Neural cell (in vitro differentiated cells): ENCODE results near the gene PLCH1. TPM values are rescaled to one million over a fixed set of nuclear protein-coding genes. Genes with fewer than 3 reads are reported as not detected.
"Not testable (repeated sequence)": the region's sequence is repeated elsewhere in the genome, so short reads cannot be mapped to it uniquely, and the experiment has no call there.

Experiments
- H2AFZ ChIP-seq: fragments of 200-600, 300-800 bp; sonication (generic), shearing (Covaris generic); 2 replicates; pipeline ENCODE4 v1.6.0; 2014; ENCODE audit warnings: low read depth, mild to moderate bottlenecking, antibody characterized with exemption, low read length, moderate library complexity
- H3F3A ChIP-seq: fragments of 200-600 bp; shearing (Covaris generic); 2 replicates; pipeline ENCODE4 v1.6.1; 2016; ENCODE audit warnings: mild to moderate bottlenecking, moderate library complexity, mixed read lengths, antibody characterized with exemption, low read length; ENCODE audit not compliant: insufficient read depth, poor library complexity, severe bottlenecking
- H3K27ac ChIP-seq: fragments of 200-600, 300-800 bp; sonication (generic), shearing (Covaris generic); 2 replicates; pipeline ENCODE4 v1.5.1; 2014; ENCODE audit warnings: mild to moderate bottlenecking, low read length, moderate library complexity
- H3K27me3 ChIP-seq: fragments of 300-800, 200-600 bp; sonication (generic), shearing (Covaris generic); 2 replicates; pipeline ENCODE4 v1.6.0; 2014; ENCODE audit warnings: mild to moderate bottlenecking, low read depth, low read length, moderate library complexity; ENCODE audit not compliant: insufficient read depth
- H3K36me3 ChIP-seq: fragments of 300-800, 200-600 bp; sonication (generic), shearing (Covaris generic); 2 replicates; pipeline ENCODE4 v1.5.1; 2014; ENCODE audit warnings: mild to moderate bottlenecking, antibody characterized with exemption, low read length, moderate library complexity; ENCODE audit not compliant: insufficient read depth
- H3K4me2 ChIP-seq: fragments of 300-800, 200-600 bp; sonication (generic), shearing (Covaris generic); 2 replicates; pipeline ENCODE4 v1.6.0; 2014; ENCODE audit warnings: mild to moderate bottlenecking, low read length
- H3K4me3 ChIP-seq: fragments of 300-800, 200-600 bp; sonication (generic), shearing (Covaris generic); 2 replicates; pipeline ENCODE4 v1.5.1; 2014; ENCODE audit warnings: mild to moderate bottlenecking, low read length, moderate library complexity
- H3K79me2 ChIP-seq: fragments of 200-600 bp; shearing (Covaris generic); replicated peaks from 2 replicates; pipeline ENCODE4 v1.6.0; 2014; ENCODE audit warnings: mild to moderate bottlenecking, low read length, moderate library complexity; ENCODE audit not compliant: insufficient read depth
- H3K9ac ChIP-seq: fragments of 300-800, 200-600 bp; sonication (generic), shearing (Covaris generic); 2 replicates; pipeline ENCODE4 v1.6.1; 2016; ENCODE audit warnings: mild to moderate bottlenecking, low read length, mixed read lengths
- H3K9me2 ChIP-seq: fragments of 200-600 bp; shearing (Covaris generic); 2 replicates; pipeline ENCODE4 v1.6.1; 2016; ENCODE audit warnings: mild to moderate bottlenecking, low read length, mixed read lengths; ENCODE audit not compliant: insufficient read depth
- H3K9me3 ChIP-seq: fragments of 200-600, 300-800 bp; sonication (generic), shearing (Covaris generic); 2 replicates; pipeline ENCODE4 v1.6.1; 2016; ENCODE audit warnings: mild to moderate bottlenecking, mixed run types, low read length, moderate library complexity, mixed read lengths
- H4K20me1 ChIP-seq: fragments of 200-600 bp; shearing (Covaris generic); 2 replicates; pipeline ENCODE4 v1.6.1; 2016; ENCODE audit warnings: mild to moderate bottlenecking, mixed run types; ENCODE audit not compliant: insufficient read depth
- CTCF ChIP-seq: fragments of 450-650 bp; IDR thresholded peaks from 2 replicates; pipeline ENCODE4 v1.5.1; 2014; ENCODE audit warnings: antibody characterized with exemption, mild to moderate bottlenecking, moderate library complexity; ENCODE audit not compliant: poor library complexity, severe bottlenecking
- EP300 ChIP-seq: fragments of 450-650 bp; conservative IDR thresholded peaks from 2 replicates; pipeline ENCODE4 v1.6.1; 2014; ENCODE audit warnings: antibody characterized with exemption, mild to moderate bottlenecking, moderate library complexity; ENCODE audit not compliant: poor library complexity, severe bottlenecking
- EZH2 ChIP-seq: fragments of 200-600, 300-800 bp; shearing (Covaris generic), sonication (generic); IDR thresholded peaks from 2 replicates; pipeline ENCODE4 v1.6.1; 2014; ENCODE audit warnings: antibody characterized with exemption, low read length, borderline replicate concordance, mild to moderate bottlenecking; ENCODE audit not compliant: insufficient read depth, poor library complexity, severe bottlenecking
- MXI1 ChIP-seq: fragments of 450-650 bp; conservative IDR thresholded peaks from 2 replicates; pipeline ENCODE4 v1.6.1; 2014; ENCODE audit warnings: antibody characterized with exemption, mild to moderate bottlenecking; ENCODE audit not compliant: poor library complexity, severe bottlenecking
- POLR2AphosphoS5 ChIP-seq: IDR thresholded peaks from 2 replicates; pipeline ENCODE4 v1.6.1; 2012
- RAD21 ChIP-seq: fragments of 450-650 bp; conservative IDR thresholded peaks from 2 replicates; pipeline ENCODE4 v1.6.1; 2014; ENCODE audit warnings: antibody characterized with exemption, mild to moderate bottlenecking, moderate library complexity
- REST ChIP-seq: IDR thresholded peaks from 2 replicates; pipeline ENCODE4 v1.6.1; 2012; ENCODE audit warnings: borderline replicate concordance
- SMC3 ChIP-seq: fragments of 450-650 bp; conservative IDR thresholded peaks from 2 replicates; pipeline ENCODE4 v1.6.1; 2014; ENCODE audit warnings: antibody characterized with exemption, mild to moderate bottlenecking, moderate library complexity; ENCODE audit not compliant: poor library complexity
- TAF1 ChIP-seq: IDR thresholded peaks from 2 replicates; pipeline ENCODE4 v1.6.1; 2012; ENCODE audit warnings: low read depth
- polyA plus RNA-seq: library from polyadenylated mRNA; depleted of rRNA; stranded (reverse); fragments of >200 nt; gene quantifications from 2 replicates; pipeline ENCODE4 v1.2.3, GENCODE V29; 2014

The PLCH1 gene
- polyA plus RNA-seq, 1 donor from 2014 or later: 13.5 TPM

GRCh38 chr3:155622647-155623046 is 122.2 kb downstream of the PLCH1 start:
- H4K20me1 ChIP-seq, H3K4me3 ChIP-seq, H3K9ac ChIP-seq, H3K9me2 ChIP-seq, H3K4me2 ChIP-seq, H2AFZ ChIP-seq, H3K27me3 ChIP-seq, H3K36me3 ChIP-seq, H3K27ac ChIP-seq, H3F3A ChIP-seq, H3K9me3 ChIP-seq, H3K79me2 ChIP-seq: not testable (repeated sequence)

- H4K20me1 ChIP-seq, H3K4me3 ChIP-seq, H3K4me2 ChIP-seq, H3K27me3 ChIP-seq, H3K36me3 ChIP-seq, H3K9me2 ChIP-seq, H3K9ac ChIP-seq, H3K27ac ChIP-seq, H3F3A ChIP-seq, H2AFZ ChIP-seq, H3K79me2 ChIP-seq: not testable (repeated sequence)
- peaks cover 13% of the 10 kb centered on the region for H3K9me3 ChIP-seq
These were observed 124.3 kb downstream of the PLCH1 start for GRCh38 chr3:155620552-155620951.

GRCh38 chr3:155619118-155619915 is 125.6 kb downstream of the PLCH1 start:
- Histone ChIP-seq H3K9ac (no peak overlapping the region), H3K9me2 (no peaks in the 10 kb centered on the region), H3K9me3 (peaks cover 13% of the 10 kb centered on the region), H3K36me3 (no peaks in the 10 kb centered on the region), H3K4me2 (no peak overlapping the region), H3K79me2 (peaks cover 8% of the 10 kb centered on the region), H3K4me3 (no peak overlapping the region), H3K27me3 (no peaks in the 10 kb centered on the region), H4K20me1 (no peaks in the 10 kb centered on the region), H2AFZ (no peak overlapping the region), H3K27ac (no peak overlapping the region), H3F3A (no peaks in the 10 kb centered on the region)
- no peak for TF ChIP-seq RAD21
- TF ChIP-seq SMC3: no peak
- TF ChIP-seq REST: no peak
- TF ChIP-seq EP300: no peak
- no peak for TF ChIP-seq POLR2AphosphoS5
- TF ChIP-seq EZH2: no peak
- TF ChIP-seq TAF1: no peak
- TF ChIP-seq MXI1: no peak
- TF ChIP-seq CTCF: no peak
